Panc1 (cell line): ENCODE measurements around the gene FYB2. TPM values are rescaled to one million over a fixed set of nuclear protein-coding genes. Genes with fewer than 3 reads are reported as not detected.
A peak's percentile ranks its signal among the peaks of the same experiment; 100 is the strongest.

Experiments
- ATAC-seq: fragments of 200-7000 bp; cut with Tn5 transposase; 2 replicates; pipeline ENCODE4 v1.9.1; 2020; ENCODE audit warnings: mild to moderate bottlenecking, moderate library complexity
- BruUV-seq: library from RNA; stranded (reverse); fragments of 400-500 nt; replicated peaks from 2 replicates; lab custom pipeline; 2021; lab: Mats Ljungman, UMichigan
- CTCF ChIA-PET: fragments of 300-600 bp; sonication (Branson Sonifier 250); formaldehyde crosslinking; loops from one replicate; lab custom pipeline; 2022; ENCODE audit warnings: antibody characterized with exemption; lab: Charles Lee
- POLR2A ChIA-PET: fragments of 300-600 bp; sonication (Branson Sonifier 250); formaldehyde crosslinking; loops from one replicate; lab custom pipeline; 2022; ENCODE audit warnings: antibody characterized with exemption; lab: Charles Lee
- DNase-seq: peaks from one replicate; pipeline ENCODE4 v3.0.0-alpha.2; 2010; ENCODE audit warnings: low read depth, low spot score
- H3K27ac ChIP-seq: 2 replicates; pipeline ENCODE4 v1.5.1; 2011; ENCODE audit warnings: mild to moderate bottlenecking, low read length, inconsistent platforms
- H3K27me3 ChIP-seq: fragments of 200-500 bp; sonication (Bioruptor generic); 2 replicates; pipeline ENCODE4 v1.6.0; 2014; ENCODE audit warnings: low read length, inconsistent platforms; ENCODE audit not compliant: control insufficient read depth, insufficient read depth
- H3K36me3 ChIP-seq: fragments of 200-500 bp; sonication (Bioruptor generic); 2 replicates; pipeline ENCODE4 v1.5.1; 2014; ENCODE audit warnings: inconsistent platforms, mild to moderate bottlenecking, low read length, moderate library complexity; ENCODE audit not compliant: control insufficient read depth, insufficient read depth
- H3K4me1 ChIP-seq: 2 replicates; pipeline ENCODE4 v1.5.1; 2011; ENCODE audit warnings: inconsistent platforms, mild to moderate bottlenecking, low read length, moderate library complexity; ENCODE audit not compliant: control insufficient read depth, insufficient read depth
- H3K4me3 ChIP-seq, 2 experiments: 2 replicates each; pipeline ENCODE4 v1.5.1; 2011 to 2012; ENCODE audit warnings: low read depth in 2 of 2, low read length in 2 of 2, mild to moderate bottlenecking in 2 of 2, inconsistent platforms in 1 of 2, moderate library complexity in 1 of 2
- H3K9me3 ChIP-seq: fragments of 200-500 bp; sonication (Bioruptor generic); 2 replicates; pipeline ENCODE4 v1.5.1; 2014; ENCODE audit warnings: low read depth, mild to moderate bottlenecking, inconsistent platforms, low read length, moderate library complexity; ENCODE audit not compliant: control insufficient read depth, insufficient read depth
- POLR2AphosphoS5 ChIP-seq: IDR thresholded peaks from 2 replicates; pipeline ENCODE4 v1.6.1; 2012; ENCODE audit warnings: mild to moderate bottlenecking, low read depth, low read length, moderate library complexity
- SIN3A ChIP-seq: IDR thresholded peaks from 2 replicates; pipeline ENCODE4 v1.6.1; 2012; ENCODE audit warnings: low read depth, mild to moderate bottlenecking, low read length, moderate library complexity, borderline replicate concordance; ENCODE audit not compliant: insufficient read depth
- TCF7L2 ChIP-seq: IDR thresholded peaks from 2 replicates; pipeline ENCODE4 v1.6.1; 2011; ENCODE audit warnings: mild to moderate bottlenecking, low read depth, low read length, inconsistent platforms
- in situ Hi-C: cut with HindIII; loops from 2 replicates; pipeline ENCODE4 v1.10.0; 2016; ENCODE audit warnings: low sequenced_read_pairs, low pct_unique_long_range_greater_than_20kb
- intact Hi-C: fragments of 100-400 bp; cut with micrococcal nuclease; formaldehyde crosslinking; loops from one replicate; pipeline ENCODE4 v1.10.0; 2022; ENCODE audit not compliant: unreplicated experiment
- total RNA-seq: library from RNA; stranded (reverse); gene quantifications from one replicate; pipeline ENCODE4 v1.2.1, GENCODE V29; 2021; ENCODE audit not compliant: unreplicated experiment
- TF ChIP-seq, protein P1 (sequence below): fragments of 450-650 bp; IDR thresholded peaks from 2 replicates; pipeline ENCODE4 v1.5.1; 2017; ENCODE audit warnings: mild to moderate bottlenecking
- TF ChIP-seq, protein P2 (sequence below), 2 experiments: IDR thresholded peaks; 2 replicates each; pipeline ENCODE4 v1.6.1; 2011 to 2012; ENCODE audit warnings: low read depth in 2 of 2, control low read depth in 1 of 2, low read length in 1 of 2, mild to moderate bottlenecking in 1 of 2, moderate library complexity in 1 of 2; ENCODE audit not compliant: insufficient read depth in 1 of 2

The FYB2 gene
- total RNA-seq, 1 experiment from 2014 or later = 0.49 TPM

DNA sequence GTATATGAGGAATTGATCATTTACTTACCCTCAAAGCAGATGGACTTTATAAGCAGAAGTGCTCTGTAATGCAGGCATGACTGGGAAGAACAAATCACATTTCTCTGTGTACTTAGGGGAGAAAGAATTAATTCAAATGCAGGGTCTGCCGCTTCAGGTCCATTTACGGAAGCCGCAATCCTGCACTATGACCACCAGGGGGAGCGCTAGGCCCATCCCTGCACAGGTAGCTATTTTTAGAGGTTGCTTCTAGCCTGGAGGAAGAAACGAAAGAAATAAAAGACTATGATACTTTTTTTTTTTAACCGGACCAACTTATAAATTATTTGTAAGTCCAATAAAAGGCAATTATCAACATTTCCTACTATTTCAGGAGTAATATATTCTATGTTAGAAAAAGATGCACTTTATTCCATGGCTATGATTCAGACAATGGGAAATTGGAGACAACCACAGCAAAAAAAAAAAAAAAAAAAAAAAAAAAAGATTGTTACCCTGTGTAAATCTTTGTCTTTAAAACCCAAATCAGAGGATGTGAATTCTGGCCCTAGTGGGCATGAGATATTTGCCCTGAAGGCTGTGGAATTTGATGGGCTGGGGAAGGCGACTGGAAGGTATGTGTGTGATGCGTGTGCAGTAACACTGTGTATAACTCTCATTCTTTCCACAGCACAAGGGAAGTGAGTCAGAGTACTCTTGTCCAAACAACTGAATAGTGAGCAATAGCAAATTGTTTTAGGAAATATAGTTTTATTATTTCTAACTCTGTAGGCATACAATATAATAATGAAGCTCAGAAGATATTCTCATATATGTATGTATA lies 12.9 kb upstream of the FYB2 start:
- no peak overlapping the region for H3K4me3 ChIP-seq
- no peak overlapping the region for H3K27ac ChIP-seq
- TF ChIP-seq POLR2AphosphoS5 = no peak
- TF ChIP-seq, protein P1, sequence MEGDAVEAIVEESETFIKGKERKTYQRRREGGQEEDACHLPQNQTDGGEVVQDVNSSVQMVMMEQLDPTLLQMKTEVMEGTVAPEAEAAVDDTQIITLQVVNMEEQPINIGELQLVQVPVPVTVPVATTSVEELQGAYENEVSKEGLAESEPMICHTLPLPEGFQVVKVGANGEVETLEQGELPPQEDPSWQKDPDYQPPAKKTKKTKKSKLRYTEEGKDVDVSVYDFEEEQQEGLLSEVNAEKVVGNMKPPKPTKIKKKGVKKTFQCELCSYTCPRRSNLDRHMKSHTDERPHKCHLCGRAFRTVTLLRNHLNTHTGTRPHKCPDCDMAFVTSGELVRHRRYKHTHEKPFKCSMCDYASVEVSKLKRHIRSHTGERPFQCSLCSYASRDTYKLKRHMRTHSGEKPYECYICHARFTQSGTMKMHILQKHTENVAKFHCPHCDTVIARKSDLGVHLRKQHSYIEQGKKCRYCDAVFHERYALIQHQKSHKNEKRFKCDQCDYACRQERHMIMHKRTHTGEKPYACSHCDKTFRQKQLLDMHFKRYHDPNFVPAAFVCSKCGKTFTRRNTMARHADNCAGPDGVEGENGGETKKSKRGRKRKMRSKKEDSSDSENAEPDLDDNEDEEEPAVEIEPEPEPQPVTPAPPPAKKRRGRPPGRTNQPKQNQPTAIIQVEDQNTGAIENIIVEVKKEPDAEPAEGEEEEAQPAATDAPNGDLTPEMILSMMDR = peak; percentile 96
- in situ Hi-C loops = no loop called here
- ATAC-seq (peak; percentile 82), DNase-seq (peak; percentile 51)
- ChIA-PET POLR2A (no interaction called here), CTCF (interaction anchor here (0.6 to 1.3 kb wide), 5 partner anchors 11 to 799 kb away, joined by 3 to 6 read pairs (median 3); no protein-coding TSS in a partner anchor)
- H3K36me3 ChIP-seq = no peaks in the 10 kb centered on the region
- no TSS peak for BruUV-seq
- H3K4me1 ChIP-seq = no peaks in the 10 kb centered on the region
- intact Hi-C loops = loop anchor here (2.0 to 10.0 kb wide), 4 partner anchors 133 to 1215 kb away; partner anchors contain the start of gene C8B
- H3K27me3 ChIP-seq = peaks cover 3% of the 10 kb centered on the region; the same call in 1 of the 2 replicates
- H3K9me3 ChIP-seq = no peaks in the 10 kb centered on the region

DNA sequence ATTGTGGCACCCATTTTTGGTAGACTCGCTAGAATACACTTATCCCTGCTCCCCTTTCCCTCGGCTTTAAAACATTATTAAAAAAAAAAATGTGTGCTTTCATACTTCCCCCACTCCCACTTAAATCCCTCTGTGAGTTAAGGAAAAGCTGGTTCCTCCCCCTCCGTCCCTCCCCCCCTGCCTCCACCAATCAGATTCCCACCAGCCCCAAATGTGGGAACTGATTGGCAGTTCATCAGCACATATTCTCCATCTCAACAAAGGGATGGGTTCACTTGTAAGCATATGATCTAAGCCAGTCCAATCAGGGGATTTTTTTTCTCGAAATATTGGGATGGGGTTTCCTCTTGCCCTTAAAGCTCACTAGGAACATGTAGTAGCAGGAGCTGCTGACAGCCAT lies 10.8 kb upstream of the FYB2 start:
- no TSS peak for BruUV-seq
- H3K4me3 ChIP-seq = no peak overlapping the region
- intact Hi-C loops = loop anchor here (10.0 kb wide), 3 partner anchors 135 to 235 kb away; partner anchors contain the start of gene C8B
- DNase-seq (no peak), ATAC-seq (no peak)
- ChIA-PET POLR2A (no interaction called here), CTCF (interaction anchor here (0.7 kb wide), 1 partner anchor 17 kb away, joined by 10 read pairs; no protein-coding TSS in a partner anchor)
- H3K4me1 ChIP-seq = no peaks in the 10 kb centered on the region
- no peaks in the 10 kb centered on the region for H3K9me3 ChIP-seq
- H3K27me3 ChIP-seq = peaks cover 3% of the 10 kb centered on the region; the same call in 1 of the 2 replicates
- in situ Hi-C loops = no loop called here
- no peak overlapping the region for H3K27ac ChIP-seq
- H3K36me3 ChIP-seq = no peaks in the 10 kb centered on the region
- TF ChIP-seq, protein P2, sequence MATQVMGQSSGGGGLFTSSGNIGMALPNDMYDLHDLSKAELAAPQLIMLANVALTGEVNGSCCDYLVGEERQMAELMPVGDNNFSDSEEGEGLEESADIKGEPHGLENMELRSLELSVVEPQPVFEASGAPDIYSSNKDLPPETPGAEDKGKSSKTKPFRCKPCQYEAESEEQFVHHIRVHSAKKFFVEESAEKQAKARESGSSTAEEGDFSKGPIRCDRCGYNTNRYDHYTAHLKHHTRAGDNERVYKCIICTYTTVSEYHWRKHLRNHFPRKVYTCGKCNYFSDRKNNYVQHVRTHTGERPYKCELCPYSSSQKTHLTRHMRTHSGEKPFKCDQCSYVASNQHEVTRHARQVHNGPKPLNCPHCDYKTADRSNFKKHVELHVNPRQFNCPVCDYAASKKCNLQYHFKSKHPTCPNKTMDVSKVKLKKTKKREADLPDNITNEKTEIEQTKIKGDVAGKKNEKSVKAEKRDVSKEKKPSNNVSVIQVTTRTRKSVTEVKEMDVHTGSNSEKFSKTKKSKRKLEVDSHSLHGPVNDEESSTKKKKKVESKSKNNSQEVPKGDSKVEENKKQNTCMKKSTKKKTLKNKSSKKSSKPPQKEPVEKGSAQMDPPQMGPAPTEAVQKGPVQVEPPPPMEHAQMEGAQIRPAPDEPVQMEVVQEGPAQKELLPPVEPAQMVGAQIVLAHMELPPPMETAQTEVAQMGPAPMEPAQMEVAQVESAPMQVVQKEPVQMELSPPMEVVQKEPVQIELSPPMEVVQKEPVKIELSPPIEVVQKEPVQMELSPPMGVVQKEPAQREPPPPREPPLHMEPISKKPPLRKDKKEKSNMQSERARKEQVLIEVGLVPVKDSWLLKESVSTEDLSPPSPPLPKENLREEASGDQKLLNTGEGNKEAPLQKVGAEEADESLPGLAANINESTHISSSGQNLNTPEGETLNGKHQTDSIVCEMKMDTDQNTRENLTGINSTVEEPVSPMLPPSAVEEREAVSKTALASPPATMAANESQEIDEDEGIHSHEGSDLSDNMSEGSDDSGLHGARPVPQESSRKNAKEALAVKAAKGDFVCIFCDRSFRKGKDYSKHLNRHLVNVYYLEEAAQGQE (IDR thresholded peaks at IDR 0.05; ENCODE audit: insufficient read depth in 1 of 2, low read depth in 2 of 2, low read length in 1 of 2) = no peak
- TF ChIP-seq TCF7L2 (no peak), SIN3A (no peak), POLR2AphosphoS5 (no peak)
- TF ChIP-seq, protein P1 = no peak
